Astrocyte (in vitro differentiated cells and primary cell): ENCODE measurements around the gene SLC2A13.

Experiments used
- CTCF ChIP-seq: IDR thresholded peaks from 2 replicates; pipeline ENCODE4 v1.5.1; 2011; ENCODE audit warnings: low read depth, mild to moderate bottlenecking, inconsistent platforms, low read length, moderate library complexity; ENCODE audit not compliant: insufficient read depth
- EZH2 ChIP-seq: IDR thresholded peaks from 2 replicates; pipeline ENCODE4 v1.6.1; 2012; ENCODE audit warnings: mild to moderate bottlenecking, low read length, inconsistent platforms; ENCODE audit not compliant: insufficient read depth

DNA sequence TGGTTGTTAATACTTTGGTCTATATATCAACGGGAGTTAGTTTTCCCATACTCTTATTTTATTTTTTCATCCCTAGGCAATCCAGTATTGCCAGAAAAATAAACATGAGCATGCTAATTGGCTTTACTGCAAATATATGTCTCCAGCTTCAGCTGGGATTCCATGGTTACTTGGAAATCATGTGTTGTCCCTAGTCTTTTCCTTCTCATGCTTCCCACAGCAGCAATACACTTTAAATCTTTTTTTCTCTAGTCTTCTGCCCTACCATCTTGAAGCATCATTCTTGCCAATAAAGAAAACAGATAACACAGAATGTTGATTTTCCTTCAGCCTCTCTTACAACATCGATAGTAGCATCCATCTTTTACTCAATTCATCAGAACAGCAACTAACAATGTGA, 60.2 kb downstream of the SLC2A13 start:
- no peak for TF ChIP-seq CTCF
- TF ChIP-seq EZH2 = no peak
